ENCODE measurements around the gene SOCS1.

- no peak for TF ChIP-seq CTCF (IDR thresholded peaks at IDR 0.05; ENCODE audit: low read depth, low read length, poor library complexity, severe bottlenecking)
- no peak for TF ChIP-seq EZH2phosphoT487 (IDR thresholded peaks at IDR 0.05; ENCODE audit: borderline replicate concordance, low read length)
These were observed 44.7 kb downstream of the SOCS1 start for GRCh38 chr16:11211061-11211976.
